RWPE1 (cell line): ENCODE data around the gene LLGL2.
"Not testable (repeated sequence)": the region's sequence is repeated elsewhere in the genome, so short reads cannot be mapped to it uniquely, and the experiment has no call there.

Experiments used
- CTCF ChIA-PET: fragments of 350-600 bp; sonication (Branson Sonifier 250); formaldehyde crosslinking; extraction: SDS; loops from one replicate; lab custom pipeline; 2021; lab: Yijun Ruan, JAX
- POLR2A ChIA-PET: fragments of 400-600 bp; formaldehyde crosslinking; extraction: SDS; loops from one replicate; lab custom pipeline; 2020; ENCODE audit warnings: antibody characterized with exemption; ENCODE audit not compliant: low non-redundant PET; lab: Yijun Ruan, JAX
- DNase-seq: peaks from one replicate; pipeline ENCODE4 v3.0.0; 2012; ENCODE audit warnings: low spot score
- H3K27ac ChIP-seq: fragments of 450-650 bp; 2 replicates; pipeline ENCODE4 v1.5.1; 2017
- CTCF ChIP-seq: fragments of 450-650 bp; conservative IDR thresholded peaks from 2 replicates; pipeline ENCODE4 v1.5.1; 2017; ENCODE audit warnings: low read depth, mild to moderate bottlenecking

Gene LLGL2

GRCh38 chr17:75573994-75574393 lies 48.5 kb downstream of the LLGL2 start:
- ChIA-PET CTCF (no interaction called here), POLR2A (no interaction called here)
- no peak for TF ChIP-seq CTCF
- no peak for DNase-seq
- H3K27ac ChIP-seq: no peak overlapping the region

- no peak overlapping the region for H3K27ac ChIP-seq
- no peak for TF ChIP-seq CTCF
- POLR2A ChIA-PET: no interaction called here
- no peak for DNase-seq
- CTCF ChIA-PET: no interaction called here
Measured at GRCh38 chr17:75574404-75575036, 49.0 kb downstream of the LLGL2 start.

GRCh38 chr17:75575197-75575596 lies 49.7 kb downstream of the LLGL2 start:
- H3K27ac ChIP-seq: no peak overlapping the region
- CTCF ChIA-PET: no interaction called here
- no peak for TF ChIP-seq CTCF
- no peak for DNase-seq
- POLR2A ChIA-PET: no interaction called here

- CTCF ChIA-PET: no interaction called here
- DNase-seq: no peak
- H3K27ac ChIP-seq: no peak overlapping the region
- POLR2A ChIA-PET: no interaction called here
- no peak for TF ChIP-seq CTCF
Measured at GRCh38 chr17:75575728-75576127, 50.2 kb downstream of the LLGL2 start.

GRCh38 chr17:75576661-75577060 lies 51.2 kb downstream of the LLGL2 start:
- ChIA-PET POLR2A (interaction anchor here (0.7 kb wide), 1 partner anchor 11 kb away, joined by 3 read pairs; no protein-coding TSS in a partner anchor), CTCF (no interaction called here)
- no peak overlapping the region for H3K27ac ChIP-seq
- no peak for DNase-seq
- no peak for TF ChIP-seq CTCF

- DNase-seq, H3K27ac ChIP-seq: not testable (repeated sequence)
- CTCF ChIA-PET: interaction anchor here (0.7 to 0.9 kb wide), 2 partner anchors 20 to 539 kb away, joined by 4 to 6 read pairs; no protein-coding TSS in a partner anchor
- POLR2A ChIA-PET: interaction anchor here (0.6 kb wide), 1 partner anchor 56 kb away, joined by 3 read pairs; the partner anchor contains the start of gene LLGL2
Measured at GRCh38 chr17:75581121-75581725, 55.7 kb downstream of the LLGL2 start.

- ChIA-PET POLR2A (interaction anchor here (0.7 kb wide), 1 partner anchor 71 kb away, joined by 8 read pairs; no protein-coding TSS in a partner anchor), CTCF (interaction anchor here (0.6 to 2.7 kb wide), 3 partner anchors 18 to 65 kb away, joined by 3 to 15 read pairs (median 4); no protein-coding TSS in a partner anchor)
- not testable (repeated sequence) for H3K27ac ChIP-seq, DNase-seq
Measured at GRCh38 chr17:75583197-75583596, 57.7 kb downstream of the LLGL2 start.
